Tibial nerve (tissue), 4 donors: ENCODE results near the gene PABPN1L.

Source experiments
- CTCF ChIP-seq, 5 experiments: fragments of 200-600 bp in 3 of 5; fragments of 450-650 bp in 2 of 5; sonication (generic) in 3 of 5; IDR thresholded peaks; one replicate each; pipeline ENCODE4 v1.5.1; 2016 to 2019; ENCODE audit warnings: antibody characterized with exemption in 5 of 5, mild to moderate bottlenecking in 3 of 5, moderate library complexity in 2 of 5
- EP300 ChIP-seq, 2 donors: sonication (generic); formaldehyde crosslinking; IDR thresholded peaks; one replicate each; pipeline ENCODE4 v1.6.1; 2017; ENCODE audit warnings: antibody characterized with exemption in 2 of 2, mild to moderate bottlenecking in 1 of 2
- POLR2A ChIP-seq, 2 donors: fragments of 450-650 bp; IDR thresholded peaks; one replicate each; pipeline ENCODE4 v1.6.1; 2017; ENCODE audit warnings: antibody characterized with exemption in 2 of 2, mild to moderate bottlenecking in 2 of 2, moderate library complexity in 2 of 2

DNA sequence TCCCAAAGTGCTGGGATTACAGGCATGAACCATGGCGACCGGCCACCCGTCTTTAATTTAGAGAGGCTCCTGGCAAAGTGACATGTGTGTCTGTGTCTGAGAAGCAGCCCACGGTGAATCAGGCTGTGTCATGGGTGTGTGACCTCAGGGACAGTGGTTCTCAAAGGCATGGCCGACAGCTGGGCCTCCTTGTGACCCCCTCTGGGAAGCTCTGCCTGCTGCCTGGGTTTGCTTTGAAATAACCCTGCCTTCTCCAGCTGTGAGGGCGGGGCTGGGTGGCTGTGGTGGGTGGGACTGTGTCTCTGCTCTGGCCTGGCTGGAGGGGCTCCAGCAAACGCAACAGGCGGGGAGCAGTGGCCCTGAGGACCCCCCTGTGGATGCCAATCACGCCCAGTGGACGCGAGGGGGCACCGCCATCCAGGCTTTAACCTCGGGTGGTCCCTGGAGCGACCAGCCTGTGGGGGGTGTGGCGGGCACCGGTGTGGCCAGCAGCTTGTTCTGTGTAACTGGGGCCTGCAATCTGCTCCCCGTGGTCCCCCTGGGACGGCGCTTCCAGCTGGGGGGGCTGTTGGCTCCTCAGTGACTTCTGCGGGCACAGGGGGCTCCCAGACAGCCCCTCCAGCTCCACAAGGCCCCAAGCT lies 46.0 kb downstream of the PABPN1L start:
- TF ChIP-seq CTCF (IDR thresholded peaks at IDR 0.05) = no peak
- TF ChIP-seq POLR2A (IDR thresholded peaks at IDR 0.05) = no peak
- no peak for TF ChIP-seq EP300 (IDR thresholded peaks at IDR 0.05)
